Naive thymus-derived CD8-positive, alpha-beta T cell (primary cell): ENCODE results near the gene ASMTL. TPM values are rescaled to one million over a fixed set of nuclear protein-coding genes. Genes with fewer than 3 reads are reported as not detected.
"Not testable (repeated sequence)": the region's sequence is repeated elsewhere in the genome, so short reads cannot be mapped to it uniquely, and the experiment has no call there.

Experiments used
- ATAC-seq, 2 donors: fragments of 150-1000 bp; cut with Tn5 transposase in 1 of 2; sonication (Bioruptor Pico), chemical (Tn5 transposase) in 1 of 2; 1 replicate in 1 of 2; 2 replicates in 1 of 2; pipeline ENCODE4 v1.10.0; 2021; ENCODE audit warnings: mild to moderate bottlenecking in 2 of 2, moderate library complexity in 2 of 2
- POLR2A ChIA-PET: fragments of 350-600 bp; sonication (Branson Sonifier 250); formaldehyde crosslinking; loops from one replicate; lab custom pipeline; 2021; ENCODE audit warnings: antibody characterized with exemption; lab: Charles Lee
- DNase-seq, 10 donors: peaks; one replicate each; pipeline versions ENCODE4 v3.0.0 to v3.0.0-alpha.2; 2020 to 2022
- H3K27ac Mint-ChIP-seq, 10 donors: one replicate each; pipeline ENCODE4 v1.8.0; 2020 to 2022; ENCODE audit warnings: mild to moderate bottlenecking in 10 of 10, mixed read lengths in 10 of 10, moderate library complexity in 4 of 10, inconsistent platforms in 1 of 10
- H3K27me3 Mint-ChIP-seq, 5 donors: one replicate each; pipeline ENCODE4 v1.8.0; 2021 to 2022; ENCODE audit warnings: mixed read lengths in 5 of 5
- H3K36me3 Mint-ChIP-seq, 3 donors: one replicate each; pipeline ENCODE4 v1.8.0; 2020 to 2022; ENCODE audit warnings: mixed read lengths in 3 of 3, mild to moderate bottlenecking in 2 of 3, inconsistent platforms in 1 of 3
- H3K4me1 Mint-ChIP-seq, 4 donors: one replicate each; pipeline ENCODE4 v1.8.0; 2021 to 2022; ENCODE audit warnings: mixed read lengths in 4 of 4
- H3K4me3 Mint-ChIP-seq, 10 donors: one replicate each; pipeline ENCODE4 v1.8.0; 2020 to 2022; ENCODE audit warnings: mild to moderate bottlenecking in 10 of 10, mixed read lengths in 10 of 10, moderate library complexity in 6 of 10, inconsistent platforms in 1 of 10
- H3K9me3 Mint-ChIP-seq, 9 donors: one replicate each; pipeline ENCODE4 v1.8.0; 2020 to 2022; ENCODE audit warnings: mixed read lengths in 9 of 9, mild to moderate bottlenecking in 3 of 9, inconsistent platforms in 1 of 9, moderate library complexity in 1 of 9
- polyA plus RNA-seq, 3 donors: library from polyadenylated mRNA; unstranded; fragments of 300-500 nt; fragmentation: Illumina TruSeq; gene quantifications; one replicate each; pipeline ENCODE4 v1.2.3, GENCODE V29; 2021
- total RNA-seq, 8 experiments: library from RNA in 2 of 8; stranded (reverse) in 2 of 8; gene quantifications; one replicate each; pipeline ENCODE4 v1.2.3 and lab custom pipeline; 2021 to 2026

The ASMTL gene
- total and polyA plus RNA-seq, 5 experiments from 2014 or later, result 24.9 to 43.6 (median 37.8) TPM

- H3K4me1 Mint-ChIP-seq, H3K36me3 Mint-ChIP-seq, H3K27me3 Mint-ChIP-seq, H3K27ac Mint-ChIP-seq, ATAC-seq, H3K9me3 Mint-ChIP-seq, POLR2A ChIA-PET, H3K4me3 Mint-ChIP-seq, DNase-seq: not testable (repeated sequence)
Measured at GRCh38 chrX:1403867-1404266, 48.8 kb downstream of the ASMTL start.

DNA sequence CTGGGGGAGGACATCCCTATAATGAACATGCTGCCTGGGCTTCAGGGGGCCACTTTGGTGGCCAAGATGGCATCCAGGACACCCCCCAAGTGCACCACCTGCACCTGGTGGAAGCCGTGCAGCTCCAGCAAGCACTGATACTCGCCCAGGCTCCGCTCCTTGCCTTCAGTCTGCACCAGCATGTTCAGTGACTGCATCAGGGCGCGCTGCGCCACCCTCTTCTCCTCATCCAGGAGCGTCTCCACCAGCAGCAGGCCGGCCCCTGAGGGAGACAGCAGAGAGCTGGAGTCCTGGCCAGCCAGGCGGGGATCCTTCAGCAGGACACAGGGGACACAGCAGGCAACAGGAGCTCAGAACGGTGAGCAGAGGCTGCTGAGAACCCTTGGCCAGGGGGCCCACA is 49.5 kb downstream of the ASMTL start:
- H3K27ac Mint-ChIP-seq, result no peak overlapping the region
- no peak overlapping the region for H3K4me3 Mint-ChIP-seq
- H3K36me3 Mint-ChIP-seq, result peaks cover 0 to 6% (median 0%) of the 10 kb centered on the region in 3 donors
- H3K4me1 Mint-ChIP-seq, result no peaks in the 10 kb centered on the region
- ATAC-seq (no peak), DNase-seq (no peak)
- no peaks in the 10 kb centered on the region for H3K9me3 Mint-ChIP-seq
- POLR2A ChIA-PET, result no interaction called here
- H3K27me3 Mint-ChIP-seq, result no peaks in the 10 kb centered on the region

- ATAC-seq, result no peak
- Mint-ChIP-seq H3K4me3 (no peak overlapping the region), H3K27me3 (no peaks in the 10 kb centered on the region), H3K36me3 (peaks cover 0 to 11% (median 0%) of the 10 kb centered on the region in 3 donors), H3K4me1 (no peaks in the 10 kb centered on the region), H3K27ac (no peak overlapping the region), H3K9me3 (no peaks in the 10 kb centered on the region)
- POLR2A ChIA-PET, result no interaction called here
- no peak for DNase-seq
Measured at GRCh38 chrX:1401611-1402430, 50.9 kb downstream of the ASMTL start.

- POLR2A ChIA-PET, result no interaction called here
- Mint-ChIP-seq H3K9me3 (no peaks in the 10 kb centered on the region), H3K27ac (no peak overlapping the region), H3K36me3 (peaks cover 0 to 18% (median 0%) of the 10 kb centered on the region in 3 donors), H3K4me1 (peaks cover 2 to 5% (median 3%) of the 10 kb centered on the region in 4 donors), H3K4me3 (no peak overlapping the region), H3K27me3 (no peaks in the 10 kb centered on the region)
- no peak for DNase-seq
- no peak for ATAC-seq
Measured at GRCh38 chrX:1400742-1401471, 51.8 kb downstream of the ASMTL start.

GRCh38 chrX:1400049-1400448 is 52.7 kb downstream of the ASMTL start:
- DNase-seq (no peak), ATAC-seq (no peak)
- H3K27ac Mint-ChIP-seq, result no peak overlapping the region
- H3K9me3 Mint-ChIP-seq, result no peaks in the 10 kb centered on the region
- H3K36me3 Mint-ChIP-seq, result peaks cover 0 to 22% (median 0%) of the 10 kb centered on the region in 3 donors
- H3K27me3 Mint-ChIP-seq, result no peaks in the 10 kb centered on the region
- no peak overlapping the region for H3K4me3 Mint-ChIP-seq
- H3K4me1 Mint-ChIP-seq, result peaks cover 6 to 14% (median 11%) of the 10 kb centered on the region in 4 donors
- POLR2A ChIA-PET, result no interaction called here

GRCh38 chrX:1398431-1399340 is 54.0 kb downstream of the ASMTL start:
- Mint-ChIP-seq H3K27ac (peak overlapping the region in 2 of 10 donors; percentile 61 to 79), H3K4me1 (peaks cover 13 to 25% (median 21%) of the 10 kb centered on the region in 4 donors), H3K27me3 (no peaks in the 10 kb centered on the region), H3K36me3 (peaks cover 0 to 28% (median 0%) of the 10 kb centered on the region in 3 donors), H3K4me3 (no peak overlapping the region), H3K9me3 (no peaks in the 10 kb centered on the region)
- no peak for ATAC-seq
- peak in 1 of 10 donors; percentile 31 for DNase-seq
- POLR2A ChIA-PET, result no interaction called here

DNA sequence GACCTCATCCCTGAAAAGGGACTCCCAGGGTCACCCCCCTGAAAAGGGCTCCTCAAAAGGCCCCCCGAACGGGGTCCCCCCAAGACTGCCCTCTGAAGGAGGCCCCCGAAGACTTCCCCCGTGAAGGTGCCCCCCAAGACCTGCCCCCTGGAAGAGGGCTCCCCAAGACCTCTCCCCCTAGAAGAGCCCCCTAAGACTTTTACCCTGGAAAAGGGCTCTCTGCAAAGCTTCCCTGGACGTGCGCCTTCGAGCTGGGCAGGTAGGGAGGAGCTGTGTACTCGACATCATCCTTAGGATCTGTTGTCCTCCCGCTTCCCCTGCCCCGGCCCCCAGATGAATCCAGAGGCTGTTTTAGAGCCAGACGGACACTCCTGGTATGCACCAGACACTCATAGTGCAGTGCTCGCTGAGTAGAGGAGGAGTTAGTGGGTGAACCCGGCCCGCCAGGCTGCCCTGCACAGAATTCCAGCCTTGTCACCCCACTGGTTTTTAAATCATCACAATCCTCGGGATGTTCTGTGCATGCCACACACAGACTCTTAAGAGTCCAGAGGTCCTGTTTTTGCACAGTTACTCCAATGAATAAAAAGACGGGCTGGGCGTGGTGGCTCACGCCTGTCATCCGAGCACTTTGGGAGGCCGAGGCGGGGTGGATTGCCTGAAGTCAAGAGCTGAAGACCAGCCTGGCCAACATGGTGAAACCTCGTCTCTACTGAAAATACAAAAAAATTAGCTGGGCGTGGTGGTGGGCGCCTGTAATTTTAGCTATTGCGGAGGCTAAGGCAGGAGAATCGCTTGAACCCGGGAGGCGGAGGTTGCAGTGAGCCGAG is 55.1 kb downstream of the ASMTL start:
- Mint-ChIP-seq H3K27ac (peak overlapping the region in 1 of 10 donors; percentile 25), H3K4me3 (peak overlapping the region in 1 of 10 donors; percentile 4), H3K4me1 (peaks cover 21 to 33% (median 29%) of the 10 kb centered on the region in 4 donors), H3K27me3 (no peaks in the 10 kb centered on the region), H3K36me3 (peaks cover 0 to 28% (median 0%) of the 10 kb centered on the region in 3 donors), H3K9me3 (no peaks in the 10 kb centered on the region)
- ATAC-seq, result no peak
- POLR2A ChIA-PET, result no interaction called here
- peak in 1 of 10 donors; percentile 24 for DNase-seq

DNA sequence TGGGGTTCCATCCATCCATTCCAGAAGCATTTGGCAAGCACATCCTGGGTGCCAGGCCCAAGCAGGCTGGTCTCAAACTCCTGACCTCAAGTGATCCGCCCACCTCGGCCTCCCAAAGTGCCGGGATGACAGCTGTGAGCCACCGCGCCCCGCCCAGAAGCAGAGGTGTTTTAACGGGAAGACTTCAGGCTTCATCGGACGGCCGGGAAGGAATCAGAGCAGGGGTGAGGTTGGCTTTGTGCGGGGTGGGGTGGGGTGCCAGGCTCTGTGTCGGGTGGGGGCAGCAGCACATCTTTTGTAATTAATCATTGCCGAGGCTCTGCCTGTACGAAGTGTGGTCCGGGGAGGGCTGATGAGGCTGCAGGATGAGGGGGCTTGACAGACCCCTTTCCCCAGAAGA is 55.7 kb downstream of the ASMTL start:
- H3K4me3 Mint-ChIP-seq, result peak overlapping the region in 1 of 10 donors; percentile 48
- peaks cover 21 to 33% (median 29%) of the 10 kb centered on the region in 4 donors for H3K4me1 Mint-ChIP-seq
- H3K27me3 Mint-ChIP-seq, result no peaks in the 10 kb centered on the region
- ATAC-seq (no peak), DNase-seq (peak in 1 of 10 donors; percentile 51)
- H3K27ac Mint-ChIP-seq, result no peak overlapping the region
- POLR2A ChIA-PET, result no interaction called here
- H3K36me3 Mint-ChIP-seq, result peaks cover 0 to 28% (median 0%) of the 10 kb centered on the region in 3 donors
- H3K9me3 Mint-ChIP-seq, result no peaks in the 10 kb centered on the region

DNA sequence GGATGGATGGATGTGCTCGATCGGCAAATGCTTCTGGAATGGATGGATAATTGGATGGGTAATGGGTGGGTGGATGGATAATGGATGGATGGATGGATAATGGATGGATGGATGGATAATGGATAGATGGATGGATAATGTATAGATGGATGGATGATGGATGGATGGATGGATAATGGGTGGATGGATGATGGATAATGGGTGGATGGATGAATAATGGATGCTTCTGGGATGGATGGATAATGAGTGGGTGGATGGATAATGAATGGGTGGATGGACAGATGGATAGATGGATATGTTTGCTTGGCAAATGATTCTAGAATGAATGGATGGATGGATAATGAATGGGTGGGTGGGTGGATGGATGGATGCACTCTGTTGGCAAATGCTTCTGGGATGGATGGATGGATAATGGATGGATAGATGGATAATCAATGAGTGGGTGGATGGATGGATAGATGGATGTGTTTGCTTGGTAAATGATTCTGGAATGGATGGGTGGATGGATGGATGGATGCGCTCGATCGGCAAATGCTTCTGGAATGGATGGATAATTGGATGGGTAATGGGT is 57.0 kb downstream of the ASMTL start:
- peak in 1 of 10 donors; percentile 18 for DNase-seq
- peak overlapping the region in 7 of 10 donors; percentile 2 to 98 (median 44) for H3K27ac Mint-ChIP-seq
- peaks cover 0 to 28% (median 0%) of the 10 kb centered on the region in 3 donors for H3K36me3 Mint-ChIP-seq
- H3K27me3 Mint-ChIP-seq, result no peaks in the 10 kb centered on the region
- peak overlapping the region in 7 of 10 donors; percentile 1 to 59 (median 31) for H3K4me3 Mint-ChIP-seq
- POLR2A ChIA-PET, result no interaction called here
- H3K9me3 Mint-ChIP-seq, result no peaks in the 10 kb centered on the region
- ATAC-seq, result no peak
- peaks cover 28 to 39% (median 33%) of the 10 kb centered on the region in 4 donors for H3K4me1 Mint-ChIP-seq

GRCh38 chrX:1394731-1395501 is 57.8 kb downstream of the ASMTL start:
- peak overlapping the region in 8 of 10 donors; percentile 15 to 96 (median 68) for H3K4me3 Mint-ChIP-seq
- DNase-seq, result peak in 1 of 10 donors; percentile 53
- peaks cover 0 to 35% (median 0%) of the 10 kb centered on the region in 3 donors for H3K36me3 Mint-ChIP-seq
- no peak for ATAC-seq
- peak overlapping the region in 6 of 10 donors; percentile 11 to 98 (median 54) for H3K27ac Mint-ChIP-seq
- H3K9me3 Mint-ChIP-seq, result no peaks in the 10 kb centered on the region
- POLR2A ChIA-PET, result no interaction called here
- H3K27me3 Mint-ChIP-seq, result no peaks in the 10 kb centered on the region
- H3K4me1 Mint-ChIP-seq, result peaks cover 30 to 40% (median 37%) of the 10 kb centered on the region in 4 donors
